Measurements from ENCODE around the gene SIRT4. TPM values are rescaled to one million over a fixed set of nuclear protein-coding genes. Genes with fewer than 3 reads are reported as not detected.

The SIRT4 gene
- total and polyA plus RNA-seq, 2 of the 13 experiments (the other 11 are each of a cell fraction or from before 2014, with no cell fraction given), result 3.4 to 5.8 TPM

DNA sequence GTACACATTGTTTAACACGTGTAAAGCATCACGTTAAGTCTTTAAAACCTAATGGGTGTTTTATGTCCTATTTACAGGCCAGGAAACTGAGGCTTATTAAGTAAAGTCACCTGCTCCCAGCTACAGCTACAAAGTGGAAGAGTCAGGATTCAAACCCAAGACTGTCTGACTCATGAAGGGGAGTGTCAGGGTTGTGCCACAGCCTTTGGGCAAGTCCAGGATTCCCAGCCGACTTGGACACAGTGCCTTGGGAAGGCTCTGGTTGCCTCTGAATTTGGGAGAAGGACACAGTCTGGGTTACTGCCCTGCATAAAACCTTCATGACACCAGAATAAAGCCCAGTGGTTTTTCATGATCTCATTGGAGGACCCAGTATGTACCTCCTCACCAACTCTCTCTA, 17.7 kb upstream of the SIRT4 start:
- POLR2A ChIA-PET, result no interaction called here
- intact Hi-C loops (cut with micrococcal nuclease; ENCODE audit: unreplicated experiment) (no loop called here), in situ Hi-C loops (cut with HindIII; ENCODE audit: extremely low pct_ligation_motif_present, low pct_unique_long_range_greater_than_20kb) (no loop called here)
- Histone ChIP-seq H3K4me1 (ENCODE audit: insufficient read depth, low read length) (0 out of 2 replicates have a peak, but pooled peaks cover 5% of the 10 kb centered on the region), H3K4me3 (replicated peaks in 1 of 3; ENCODE audit: insufficient read depth in 1 of 3, low read depth in 2 of 3, low read length in 3 of 3) (no peak overlapping the region), H3K9me3 (ENCODE audit: low read length) (no peaks in the 10 kb centered on the region), H3K9ac (ENCODE audit: insufficient read depth, low read depth, low read length) (no peak overlapping the region), H3K79me2 (ENCODE audit: insufficient read depth, low read length) (no peaks in the 10 kb centered on the region), H3K36me3 (replicated peaks in 1 of 2; ENCODE audit: control insufficient read depth in 1 of 2, insufficient read depth in 2 of 2, low read length in 2 of 2) (no peaks in the 10 kb centered on the region), H2AFZ (ENCODE audit: low read length) (no peak overlapping the region), H3K27me3 (ENCODE audit: control insufficient read depth in 1 of 2, insufficient read depth in 2 of 2, low read length in 2 of 2) (peaks cover 0 to 1% of the 10 kb centered on the region in 2 experiments; a peak in 3 of 5 replicates), H4K20me1 (ENCODE audit: insufficient read depth, low read length) (no peaks in the 10 kb centered on the region), H3K4me2 (ENCODE audit: low read depth, low read length) (no peak overlapping the region), H3K27ac (ENCODE audit: extremely low read length, insufficient read depth, low read length) (no peak overlapping the region)
- no peak for ATAC-seq
- no peak for DNase-seq (ENCODE audit: low spot score)
- WGBS (ENCODE audit: low lambda C conversion rate), result 58% methylated on average over 3 of the region's 3 CpGs
- BruUV-seq (replicated peaks), result no TSS peak
- CTCF ChIA-PET (ENCODE audit: low intra/inter-chr PET ratio, low total read pairs), result no interaction called here
- no peak for FAIRE-seq
- TF ChIP-seq HNF1A (IDR thresholded peaks at IDR 0.05; ENCODE audit: low read depth) (no peak), HNF1A (CRISPR knock-in tag; IDR thresholded peaks at IDR 0.05; ENCODE audit: borderline replicate concordance) (no peak), ZNF713 (CRISPR knock-in tag; IDR thresholded peaks at IDR 0.05) (no peak), MED8 (CRISPR knock-in tag; IDR thresholded peaks at IDR 0.05; ENCODE audit: insufficient replicate concordance) (no peak), RAD21 (CRISPR knock-in tag; IDR thresholded peaks at IDR 0.05) (no peak), NR3C1 (CRISPR knock-in tag; IDR thresholded peaks at IDR 0.05) (no peak), ZNF724P (CRISPR knock-in tag; IDR thresholded peaks at IDR 0.05; ENCODE audit: borderline replicate concordance) (no peak), ZNF121 (CRISPR knock-in tag; IDR thresholded peaks at IDR 0.05) (no peak), PBX2 (CRISPR knock-in tag; IDR thresholded peaks at IDR 0.05) (no peak), DBP (CRISPR knock-in tag; IDR thresholded peaks at IDR 0.05; ENCODE audit: not compliant biosample characterization) (no peak)
- TF ChIP-seq, protein P1, sequence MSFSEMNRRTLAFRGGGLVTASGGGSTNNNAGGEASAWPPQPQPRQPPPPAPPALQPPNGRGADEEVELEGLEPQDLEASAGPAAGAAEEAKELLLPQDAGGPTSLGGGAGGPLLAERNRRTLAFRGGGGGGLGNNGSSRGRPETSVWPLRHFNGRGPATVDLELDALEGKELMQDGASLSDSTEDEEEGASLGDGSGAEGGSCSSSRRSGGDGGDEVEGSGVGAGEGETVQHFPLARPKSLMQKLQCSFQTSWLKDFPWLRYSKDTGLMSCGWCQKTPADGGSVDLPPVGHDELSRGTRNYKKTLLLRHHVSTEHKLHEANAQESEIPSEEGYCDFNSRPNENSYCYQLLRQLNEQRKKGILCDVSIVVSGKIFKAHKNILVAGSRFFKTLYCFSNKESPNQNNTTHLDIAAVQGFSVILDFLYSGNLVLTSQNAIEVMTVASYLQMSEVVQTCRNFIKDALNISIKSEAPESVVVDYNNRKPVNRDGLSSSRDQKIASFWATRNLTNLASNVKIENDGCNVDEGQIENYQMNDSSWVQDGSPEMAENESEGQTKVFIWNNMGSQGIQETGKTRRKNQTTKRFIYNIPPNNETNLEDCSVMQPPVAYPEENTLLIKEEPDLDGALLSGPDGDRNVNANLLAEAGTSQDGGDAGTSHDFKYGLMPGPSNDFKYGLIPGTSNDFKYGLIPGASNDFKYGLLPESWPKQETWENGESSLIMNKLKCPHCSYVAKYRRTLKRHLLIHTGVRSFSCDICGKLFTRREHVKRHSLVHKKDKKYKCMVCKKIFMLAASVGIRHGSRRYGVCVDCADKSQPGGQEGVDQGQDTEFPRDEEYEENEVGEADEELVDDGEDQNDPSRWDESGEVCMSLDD (CRISPR knock-in tag; IDR thresholded peaks at IDR 0.05; ENCODE audit: borderline replicate concordance), result no peak
- TF ChIP-seq, protein P2, sequence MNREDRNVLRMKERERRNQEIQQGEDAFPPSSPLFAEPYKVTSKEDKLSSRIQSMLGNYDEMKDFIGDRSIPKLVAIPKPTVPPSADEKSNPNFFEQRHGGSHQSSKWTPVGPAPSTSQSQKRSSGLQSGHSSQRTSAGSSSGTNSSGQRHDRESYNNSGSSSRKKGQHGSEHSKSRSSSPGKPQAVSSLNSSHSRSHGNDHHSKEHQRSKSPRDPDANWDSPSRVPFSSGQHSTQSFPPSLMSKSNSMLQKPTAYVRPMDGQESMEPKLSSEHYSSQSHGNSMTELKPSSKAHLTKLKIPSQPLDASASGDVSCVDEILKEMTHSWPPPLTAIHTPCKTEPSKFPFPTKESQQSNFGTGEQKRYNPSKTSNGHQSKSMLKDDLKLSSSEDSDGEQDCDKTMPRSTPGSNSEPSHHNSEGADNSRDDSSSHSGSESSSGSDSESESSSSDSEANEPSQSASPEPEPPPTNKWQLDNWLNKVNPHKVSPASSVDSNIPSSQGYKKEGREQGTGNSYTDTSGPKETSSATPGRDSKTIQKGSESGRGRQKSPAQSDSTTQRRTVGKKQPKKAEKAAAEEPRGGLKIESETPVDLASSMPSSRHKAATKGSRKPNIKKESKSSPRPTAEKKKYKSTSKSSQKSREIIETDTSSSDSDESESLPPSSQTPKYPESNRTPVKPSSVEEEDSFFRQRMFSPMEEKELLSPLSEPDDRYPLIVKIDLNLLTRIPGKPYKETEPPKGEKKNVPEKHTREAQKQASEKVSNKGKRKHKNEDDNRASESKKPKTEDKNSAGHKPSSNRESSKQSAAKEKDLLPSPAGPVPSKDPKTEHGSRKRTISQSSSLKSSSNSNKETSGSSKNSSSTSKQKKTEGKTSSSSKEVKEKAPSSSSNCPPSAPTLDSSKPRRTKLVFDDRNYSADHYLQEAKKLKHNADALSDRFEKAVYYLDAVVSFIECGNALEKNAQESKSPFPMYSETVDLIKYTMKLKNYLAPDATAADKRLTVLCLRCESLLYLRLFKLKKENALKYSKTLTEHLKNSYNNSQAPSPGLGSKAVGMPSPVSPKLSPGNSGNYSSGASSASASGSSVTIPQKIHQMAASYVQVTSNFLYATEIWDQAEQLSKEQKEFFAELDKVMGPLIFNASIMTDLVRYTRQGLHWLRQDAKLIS (CRISPR knock-in tag; IDR thresholded peaks at IDR 0.05), result no peak

Measured in HepG2 (cell line).